Neural cell (in vitro differentiated cells): Measurements from ENCODE around the gene CDKL5. TPM values are rescaled to one million over a fixed set of nuclear protein-coding genes. Genes with fewer than 3 reads are reported as not detected.

Experiments
- H2AFZ ChIP-seq: fragments of 200-600, 300-800 bp; sonication (generic), shearing (Covaris generic); 2 replicates; pipeline ENCODE4 v1.6.0; 2014; ENCODE audit warnings: low read depth, mild to moderate bottlenecking, antibody characterized with exemption, low read length, moderate library complexity
- H3F3A ChIP-seq: fragments of 200-600 bp; shearing (Covaris generic); 2 replicates; pipeline ENCODE4 v1.6.1; 2016; ENCODE audit warnings: mild to moderate bottlenecking, moderate library complexity, mixed read lengths, antibody characterized with exemption, low read length; ENCODE audit not compliant: insufficient read depth, poor library complexity, severe bottlenecking
- H3K27ac ChIP-seq: fragments of 200-600, 300-800 bp; sonication (generic), shearing (Covaris generic); 2 replicates; pipeline ENCODE4 v1.5.1; 2014; ENCODE audit warnings: mild to moderate bottlenecking, low read length, moderate library complexity
- H3K27me3 ChIP-seq: fragments of 300-800, 200-600 bp; sonication (generic), shearing (Covaris generic); 2 replicates; pipeline ENCODE4 v1.6.0; 2014; ENCODE audit warnings: mild to moderate bottlenecking, low read depth, low read length, moderate library complexity; ENCODE audit not compliant: insufficient read depth
- H3K36me3 ChIP-seq: fragments of 300-800, 200-600 bp; sonication (generic), shearing (Covaris generic); 2 replicates; pipeline ENCODE4 v1.5.1; 2014; ENCODE audit warnings: mild to moderate bottlenecking, antibody characterized with exemption, low read length, moderate library complexity; ENCODE audit not compliant: insufficient read depth
- H3K4me2 ChIP-seq: fragments of 300-800, 200-600 bp; sonication (generic), shearing (Covaris generic); 2 replicates; pipeline ENCODE4 v1.6.0; 2014; ENCODE audit warnings: mild to moderate bottlenecking, low read length
- H3K4me3 ChIP-seq: fragments of 300-800, 200-600 bp; sonication (generic), shearing (Covaris generic); 2 replicates; pipeline ENCODE4 v1.5.1; 2014; ENCODE audit warnings: mild to moderate bottlenecking, low read length, moderate library complexity
- H3K79me2 ChIP-seq: fragments of 200-600 bp; shearing (Covaris generic); replicated peaks from 2 replicates; pipeline ENCODE4 v1.6.0; 2014; ENCODE audit warnings: mild to moderate bottlenecking, low read length, moderate library complexity; ENCODE audit not compliant: insufficient read depth
- H3K9ac ChIP-seq: fragments of 300-800, 200-600 bp; sonication (generic), shearing (Covaris generic); 2 replicates; pipeline ENCODE4 v1.6.1; 2016; ENCODE audit warnings: mild to moderate bottlenecking, low read length, mixed read lengths
- H3K9me2 ChIP-seq: fragments of 200-600 bp; shearing (Covaris generic); 2 replicates; pipeline ENCODE4 v1.6.1; 2016; ENCODE audit warnings: mild to moderate bottlenecking, low read length, mixed read lengths; ENCODE audit not compliant: insufficient read depth
- H3K9me3 ChIP-seq: fragments of 200-600, 300-800 bp; sonication (generic), shearing (Covaris generic); 2 replicates; pipeline ENCODE4 v1.6.1; 2016; ENCODE audit warnings: mild to moderate bottlenecking, mixed run types, low read length, moderate library complexity, mixed read lengths
- H4K20me1 ChIP-seq: fragments of 200-600 bp; shearing (Covaris generic); 2 replicates; pipeline ENCODE4 v1.6.1; 2016; ENCODE audit warnings: mild to moderate bottlenecking, mixed run types; ENCODE audit not compliant: insufficient read depth
- CTCF ChIP-seq: fragments of 450-650 bp; IDR thresholded peaks from 2 replicates; pipeline ENCODE4 v1.5.1; 2014; ENCODE audit warnings: antibody characterized with exemption, mild to moderate bottlenecking, moderate library complexity; ENCODE audit not compliant: poor library complexity, severe bottlenecking
- EP300 ChIP-seq: fragments of 450-650 bp; conservative IDR thresholded peaks from 2 replicates; pipeline ENCODE4 v1.6.1; 2014; ENCODE audit warnings: antibody characterized with exemption, mild to moderate bottlenecking, moderate library complexity; ENCODE audit not compliant: poor library complexity, severe bottlenecking
- EZH2 ChIP-seq: fragments of 200-600, 300-800 bp; shearing (Covaris generic), sonication (generic); IDR thresholded peaks from 2 replicates; pipeline ENCODE4 v1.6.1; 2014; ENCODE audit warnings: antibody characterized with exemption, low read length, borderline replicate concordance, mild to moderate bottlenecking; ENCODE audit not compliant: insufficient read depth, poor library complexity, severe bottlenecking
- MXI1 ChIP-seq: fragments of 450-650 bp; conservative IDR thresholded peaks from 2 replicates; pipeline ENCODE4 v1.6.1; 2014; ENCODE audit warnings: antibody characterized with exemption, mild to moderate bottlenecking; ENCODE audit not compliant: poor library complexity, severe bottlenecking
- POLR2AphosphoS5 ChIP-seq: IDR thresholded peaks from 2 replicates; pipeline ENCODE4 v1.6.1; 2012
- RAD21 ChIP-seq: fragments of 450-650 bp; conservative IDR thresholded peaks from 2 replicates; pipeline ENCODE4 v1.6.1; 2014; ENCODE audit warnings: antibody characterized with exemption, mild to moderate bottlenecking, moderate library complexity
- REST ChIP-seq: IDR thresholded peaks from 2 replicates; pipeline ENCODE4 v1.6.1; 2012; ENCODE audit warnings: borderline replicate concordance
- SMC3 ChIP-seq: fragments of 450-650 bp; conservative IDR thresholded peaks from 2 replicates; pipeline ENCODE4 v1.6.1; 2014; ENCODE audit warnings: antibody characterized with exemption, mild to moderate bottlenecking, moderate library complexity; ENCODE audit not compliant: poor library complexity
- polyA plus RNA-seq: library from polyadenylated mRNA; depleted of rRNA; stranded (reverse); fragments of >200 nt; gene quantifications from 2 replicates; pipeline ENCODE4 v1.2.3, GENCODE V29; 2014

Gene CDKL5
- polyA plus RNA-seq, 1 donor from 2014 or later, result 5.3 TPM

- Histone ChIP-seq H3K9me3 (no peaks in the 10 kb centered on the region), H3F3A (no peaks in the 10 kb centered on the region), H3K27ac (no peak overlapping the region), H3K9ac (no peak overlapping the region), H3K27me3 (no peaks in the 10 kb centered on the region), H3K4me2 (no peak overlapping the region), H3K36me3 (no peaks in the 10 kb centered on the region), H3K9me2 (no peaks in the 10 kb centered on the region), H3K79me2 (no peaks in the 10 kb centered on the region), H2AFZ (no peak overlapping the region), H4K20me1 (no peaks in the 10 kb centered on the region), H3K4me3 (no peak overlapping the region)
- no peak for TF ChIP-seq REST
- TF ChIP-seq CTCF, result no peak
- no peak for TF ChIP-seq SMC3
These were observed 239.5 kb downstream of the CDKL5 start for GRCh38 chrX:18664947-18665346.

DNA sequence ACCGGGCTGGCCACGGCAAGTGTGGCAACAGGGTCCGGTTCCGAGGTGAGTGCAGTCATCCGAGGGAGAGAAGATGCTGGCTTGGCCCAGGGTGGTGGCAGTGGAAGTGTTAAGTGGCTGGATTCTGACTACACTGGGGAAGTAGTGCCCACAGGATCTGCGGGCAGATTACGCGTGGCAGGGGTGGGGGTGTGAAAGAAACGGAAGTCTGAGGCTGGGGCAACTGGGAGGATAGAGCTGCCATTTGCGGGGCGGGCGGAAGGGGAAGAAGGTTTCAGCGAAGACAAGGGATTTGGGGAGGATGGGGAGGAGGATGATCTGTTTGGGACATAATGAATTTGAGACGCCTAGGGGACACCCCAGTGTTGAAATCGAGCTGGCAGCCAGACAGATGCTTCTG lies 241.2 kb downstream of the CDKL5 start:
- no peaks in the 10 kb centered on the region for H3K36me3 ChIP-seq
- no peaks in the 10 kb centered on the region for H3F3A ChIP-seq
- TF ChIP-seq EZH2 (no peak), POLR2AphosphoS5 (no peak), RAD21 (no peak)
- H3K9ac ChIP-seq, result no peak overlapping the region
- H3K4me2 ChIP-seq, result no peak overlapping the region
- H2AFZ ChIP-seq, result no peak overlapping the region
- no peaks in the 10 kb centered on the region for H3K79me2 ChIP-seq
- H3K4me3 ChIP-seq, result no peak overlapping the region
- H3K9me3 ChIP-seq, result no peaks in the 10 kb centered on the region
- no peak overlapping the region for H3K27ac ChIP-seq
- no peaks in the 10 kb centered on the region for H4K20me1 ChIP-seq
- no peaks in the 10 kb centered on the region for H3K9me2 ChIP-seq
- H3K27me3 ChIP-seq, result no peaks in the 10 kb centered on the region

DNA sequence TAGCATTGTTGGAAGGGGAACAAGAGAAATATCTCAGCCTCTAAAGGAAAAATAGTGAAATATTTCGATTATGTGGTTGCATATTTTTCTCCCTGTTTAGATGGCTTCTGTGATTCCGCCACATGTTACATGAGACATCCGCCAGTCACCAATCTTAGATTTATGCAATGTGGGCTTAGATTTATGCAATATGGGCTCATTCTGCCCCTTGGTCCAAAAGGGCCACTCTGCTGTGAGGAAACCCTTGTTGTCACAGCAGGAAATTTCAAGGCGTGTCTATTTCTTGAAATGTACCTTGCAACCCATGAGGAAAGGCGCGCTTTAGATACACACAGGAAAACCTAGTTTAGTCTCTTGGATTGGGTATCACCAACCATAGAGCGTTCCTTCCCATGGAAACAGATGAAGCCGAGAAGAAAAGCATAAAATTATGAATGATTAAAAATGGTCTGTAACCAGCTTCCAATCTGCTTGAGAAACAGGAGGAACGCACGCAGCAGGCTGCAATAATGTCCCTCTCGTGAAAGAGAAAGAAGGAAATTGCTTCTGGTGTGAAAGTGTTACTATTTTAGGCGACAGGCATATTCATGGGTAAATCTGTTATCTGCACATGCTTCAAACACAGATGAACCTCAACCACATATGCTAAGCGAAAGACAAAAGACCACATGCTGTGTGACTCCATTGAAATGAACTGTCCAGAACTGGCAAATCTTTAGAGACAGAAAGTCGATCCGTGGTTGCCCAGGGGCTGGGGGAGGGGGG lies 242.8 kb downstream of the CDKL5 start:
- H3K9ac ChIP-seq, result no peak overlapping the region
- no peaks in the 10 kb centered on the region for H4K20me1 ChIP-seq
- no peaks in the 10 kb centered on the region for H3K9me3 ChIP-seq
- TF ChIP-seq EP300 (no peak), SMC3 (no peak), EZH2 (no peak), MXI1 (no peak), REST (no peak)
- no peak overlapping the region for H3K27ac ChIP-seq
- H3K4me2 ChIP-seq, result no peak overlapping the region
- no peaks in the 10 kb centered on the region for H3K9me2 ChIP-seq
- H3F3A ChIP-seq, result no peaks in the 10 kb centered on the region
- no peak overlapping the region for H2AFZ ChIP-seq
- H3K27me3 ChIP-seq, result no peaks in the 10 kb centered on the region
- H3K36me3 ChIP-seq, result no peaks in the 10 kb centered on the region
- no peak overlapping the region for H3K4me3 ChIP-seq
- H3K79me2 ChIP-seq, result no peaks in the 10 kb centered on the region
